ENCODE results near the gene TMEM213. TPM values are rescaled to one million over a fixed set of nuclear protein-coding genes. Genes with fewer than 3 reads are reported as not detected.

Gene TMEM213
- total RNA-seq, 4 donors from 2014 or later, result not detected

DNA sequence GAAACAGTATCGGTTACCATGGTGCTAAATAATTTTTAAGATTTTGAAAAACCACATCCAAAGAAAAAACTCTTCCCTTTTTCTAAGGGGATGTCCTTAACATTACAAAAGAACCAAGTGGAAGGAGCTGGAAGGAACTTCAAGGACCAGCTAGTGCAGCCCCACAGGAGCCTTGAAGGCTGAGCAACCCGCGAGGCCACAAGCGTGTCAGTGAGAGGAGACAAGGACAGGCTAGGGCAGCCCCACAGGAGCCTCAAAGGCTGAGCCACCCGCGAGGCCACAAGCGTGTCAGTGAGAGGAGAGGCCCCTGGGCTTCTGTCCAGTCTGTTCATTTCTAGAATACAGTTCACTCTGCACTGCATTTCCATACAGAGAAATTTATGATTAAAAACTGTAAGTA lies 80.3 kb downstream of the TMEM213 start:
- no peak for DNase-seq
- no peaks in the 10 kb centered on the region for H3K27me3 ChIP-seq
- intact Hi-C loops (cut with DNase I; ENCODE audit: low total_unique reads), result no loop called here
- no peaks in the 10 kb centered on the region for H3K36me3 ChIP-seq
- no peaks in the 10 kb centered on the region for H3K9me3 ChIP-seq
- TF ChIP-seq POLR2A (IDR thresholded peaks at IDR 0.05) (no peak), POLR2AphosphoS5 (IDR thresholded peaks at IDR 0.05) (no peak), EP300 (IDR thresholded peaks at IDR 0.05; ENCODE audit: low read depth) (no peak)
- TF ChIP-seq, protein P1, sequence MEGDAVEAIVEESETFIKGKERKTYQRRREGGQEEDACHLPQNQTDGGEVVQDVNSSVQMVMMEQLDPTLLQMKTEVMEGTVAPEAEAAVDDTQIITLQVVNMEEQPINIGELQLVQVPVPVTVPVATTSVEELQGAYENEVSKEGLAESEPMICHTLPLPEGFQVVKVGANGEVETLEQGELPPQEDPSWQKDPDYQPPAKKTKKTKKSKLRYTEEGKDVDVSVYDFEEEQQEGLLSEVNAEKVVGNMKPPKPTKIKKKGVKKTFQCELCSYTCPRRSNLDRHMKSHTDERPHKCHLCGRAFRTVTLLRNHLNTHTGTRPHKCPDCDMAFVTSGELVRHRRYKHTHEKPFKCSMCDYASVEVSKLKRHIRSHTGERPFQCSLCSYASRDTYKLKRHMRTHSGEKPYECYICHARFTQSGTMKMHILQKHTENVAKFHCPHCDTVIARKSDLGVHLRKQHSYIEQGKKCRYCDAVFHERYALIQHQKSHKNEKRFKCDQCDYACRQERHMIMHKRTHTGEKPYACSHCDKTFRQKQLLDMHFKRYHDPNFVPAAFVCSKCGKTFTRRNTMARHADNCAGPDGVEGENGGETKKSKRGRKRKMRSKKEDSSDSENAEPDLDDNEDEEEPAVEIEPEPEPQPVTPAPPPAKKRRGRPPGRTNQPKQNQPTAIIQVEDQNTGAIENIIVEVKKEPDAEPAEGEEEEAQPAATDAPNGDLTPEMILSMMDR (IDR thresholded peaks at IDR 0.05), result no peak
- 87 to 92% methylated on average over 1 to 7 of the region's 7 CpGs for WGBS, 2 donors (ENCODE audit: low coverage in 1 of 2)
- no peak overlapping the region for H3K27ac ChIP-seq
- in situ Hi-C loops (cut with MboI; ENCODE audit: low pct_ligation_motif_present in 1 of 4, low pct_unique_long_range_greater_than_20kb in 1 of 4, low sequenced_read_pairs in 3 of 4), result loop anchor here in 2 of 4 donors (25.0 kb wide), 2 partner anchors 184 to 209 kb away; no protein-coding TSS in a partner anchor
- no peak overlapping the region for H3K4me3 ChIP-seq
- no peaks in the 10 kb centered on the region for H3K4me1 ChIP-seq

DNA sequence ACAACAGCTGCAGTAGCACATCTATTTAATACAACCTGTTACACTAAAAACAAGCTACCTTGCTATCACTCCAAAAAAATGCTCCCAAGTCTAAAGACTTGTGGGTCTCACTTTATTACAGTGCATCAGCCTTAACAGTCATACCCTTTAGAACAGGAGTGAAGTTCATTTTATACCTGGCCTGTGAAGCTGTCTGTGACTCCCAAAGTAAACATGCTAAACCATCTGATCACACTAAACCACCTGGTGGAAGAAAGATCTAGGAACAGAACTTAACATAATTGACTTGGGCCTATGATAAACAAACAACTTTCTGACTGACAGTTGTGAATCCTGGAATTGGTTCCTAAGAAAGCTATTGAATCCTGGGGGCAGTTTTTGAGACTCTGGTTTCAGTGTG lies 81.1 kb downstream of the TMEM213 start:
- H3K27me3 ChIP-seq, result no peaks in the 10 kb centered on the region
- H3K9me3 ChIP-seq, result no peaks in the 10 kb centered on the region
- in situ Hi-C loops (cut with MboI; ENCODE audit: low pct_ligation_motif_present in 1 of 4, low pct_unique_long_range_greater_than_20kb in 1 of 4, low sequenced_read_pairs in 3 of 4) (loop anchor here in 2 of 4 donors (25.0 kb wide), 2 partner anchors 183 to 208 kb away; no protein-coding TSS in a partner anchor), intact Hi-C loops (cut with DNase I; ENCODE audit: low total_unique reads) (no loop called here)
- H3K27ac ChIP-seq, result no peak overlapping the region
- no peak overlapping the region for H3K4me3 ChIP-seq
- no peak for DNase-seq
- no peaks in the 10 kb centered on the region for H3K36me3 ChIP-seq
- H3K4me1 ChIP-seq, result no peaks in the 10 kb centered on the region
- no peak for TF ChIP-seq POLR2A (IDR thresholded peaks at IDR 0.05)
- TF ChIP-seq, protein P1 (IDR thresholded peaks at IDR 0.05), result no peak
- no peak for TF ChIP-seq POLR2AphosphoS5 (IDR thresholded peaks at IDR 0.05)
- TF ChIP-seq EP300 (IDR thresholded peaks at IDR 0.05; ENCODE audit: low read depth), result no peak

DNA sequence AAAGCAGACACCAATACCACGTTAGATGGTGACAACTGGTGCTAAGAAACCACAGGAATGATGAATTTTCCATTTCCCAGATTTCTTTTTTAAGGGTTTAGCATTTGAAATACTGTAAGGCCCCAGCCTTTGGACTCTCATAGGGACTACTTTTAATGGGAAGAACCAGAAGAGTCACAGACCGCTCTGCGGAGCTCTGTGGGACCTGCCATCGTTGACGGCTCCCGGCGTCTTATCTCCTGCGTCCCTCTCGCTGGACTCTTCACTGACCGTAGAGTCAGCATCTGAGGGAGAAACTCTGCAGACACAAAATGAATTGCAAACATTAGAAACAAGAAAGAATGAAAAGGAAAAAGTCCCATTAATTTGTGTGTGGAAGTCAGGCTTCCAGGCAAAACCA lies 81.6 kb downstream of the TMEM213 start:
- no peak for DNase-seq
- Histone ChIP-seq H3K27ac (no peak overlapping the region), H3K4me3 (no peak overlapping the region), H3K4me1 (no peaks in the 10 kb centered on the region), H3K27me3 (no peaks in the 10 kb centered on the region), H3K36me3 (no peaks in the 10 kb centered on the region), H3K9me3 (no peaks in the 10 kb centered on the region)
- TF ChIP-seq, protein P1 (IDR thresholded peaks at IDR 0.05), result no peak
- no peak for TF ChIP-seq POLR2A (IDR thresholded peaks at IDR 0.05)
- no peak for TF ChIP-seq EP300 (IDR thresholded peaks at IDR 0.05; ENCODE audit: low read depth)
- TF ChIP-seq POLR2AphosphoS5 (IDR thresholded peaks at IDR 0.05), result no peak
- in situ Hi-C loops (cut with MboI; ENCODE audit: low pct_ligation_motif_present in 1 of 4, low pct_unique_long_range_greater_than_20kb in 1 of 4, low sequenced_read_pairs in 3 of 4), result loop anchor here in 2 of 4 donors (25.0 kb wide), 2 partner anchors 183 to 208 kb away; no protein-coding TSS in a partner anchor
- 94% methylated on average over 10 of the region's 10 CpGs; no CpG with 5 or more reads in 1 of the 2 donors for WGBS, 2 donors (ENCODE audit: low coverage in 1 of 2)
- intact Hi-C loops (cut with DNase I; ENCODE audit: low total_unique reads), result no loop called here

DNA sequence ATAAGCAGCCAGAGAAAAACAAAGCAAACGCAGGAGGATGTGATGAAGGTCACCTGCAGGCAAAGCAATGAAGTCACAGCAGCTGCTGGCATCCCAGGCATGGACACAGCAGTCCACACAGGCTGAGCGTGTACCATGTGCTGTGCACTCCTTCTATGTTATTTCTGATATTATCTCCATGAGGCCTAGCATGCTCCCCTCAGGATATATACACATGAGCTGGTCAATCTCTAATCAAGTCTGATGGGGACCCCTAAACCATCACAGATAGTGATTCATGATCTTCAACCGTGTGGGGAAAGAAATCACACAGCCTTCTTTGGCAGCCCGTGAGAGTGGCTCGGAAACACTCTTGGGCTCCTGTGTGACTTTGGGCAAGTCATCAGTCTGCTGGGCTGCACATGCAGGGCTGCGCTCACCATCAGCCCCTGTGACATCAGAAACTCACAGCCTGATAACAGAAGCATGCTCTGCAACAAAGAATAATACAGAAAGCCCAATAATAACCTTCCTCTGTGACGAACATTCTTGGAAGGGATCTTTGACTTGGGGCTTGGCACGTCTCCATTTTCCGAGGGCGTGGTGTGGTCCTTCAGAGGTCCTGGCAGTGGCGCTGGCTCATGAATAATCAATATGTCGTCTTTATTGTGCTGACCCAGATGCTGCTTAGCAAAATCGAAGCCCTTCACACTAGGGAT lies 83.2 kb downstream of the TMEM213 start:
- no peaks in the 10 kb centered on the region for H3K36me3 ChIP-seq
- no peaks in the 10 kb centered on the region for H3K4me1 ChIP-seq
- intact Hi-C loops (cut with DNase I; ENCODE audit: low total_unique reads), result no loop called here
- no peak for TF ChIP-seq EP300 (IDR thresholded peaks at IDR 0.05; ENCODE audit: low read depth)
- TF ChIP-seq POLR2AphosphoS5 (IDR thresholded peaks at IDR 0.05), result no peak
- TF ChIP-seq, protein P1 (IDR thresholded peaks at IDR 0.05), result no peak
- TF ChIP-seq POLR2A (IDR thresholded peaks at IDR 0.05), result no peak
- DNase-seq, result no peak
- WGBS, 2 donors (ENCODE audit: low coverage in 1 of 2), result 77 to 79% methylated on average over 7 to 13 of the region's 13 CpGs
- in situ Hi-C loops (cut with MboI; ENCODE audit: low pct_ligation_motif_present in 1 of 4, low pct_unique_long_range_greater_than_20kb in 1 of 4, low sequenced_read_pairs in 3 of 4), result loop anchor here in 2 of 4 donors (25.0 kb wide), 2 partner anchors 181 to 206 kb away; no protein-coding TSS in a partner anchor
- no peak overlapping the region for H3K27ac ChIP-seq
- H3K9me3 ChIP-seq, result no peaks in the 10 kb centered on the region
- H3K4me3 ChIP-seq, result no peak overlapping the region
- no peaks in the 10 kb centered on the region for H3K27me3 ChIP-seq

Data from transverse colon (tissue), 4 donors.